HFF-Myc (cell line): ENCODE results near the gene CDK6.

ENCODE experiments used
- DNase-seq: peaks from one replicate; pipeline ENCODE4 v3.0.0-alpha.2; 2011; ENCODE audit warnings: low read depth; ENCODE audit errors: extremely low read depth
- H3K4me3 ChIP-seq: replicated peaks from 2 replicates; pipeline ENCODE4 v1.5.1; 2011; ENCODE audit warnings: low read depth, mild to moderate bottlenecking, control low read depth, low read length
- TF ChIP-seq, protein P1 (sequence below): IDR thresholded peaks from 2 replicates; pipeline ENCODE4 v1.5.1; 2012; ENCODE audit warnings: mild to moderate bottlenecking, low read depth, low read length, control low read depth; ENCODE audit errors: missing control alignments

Gene CDK6

DNA sequence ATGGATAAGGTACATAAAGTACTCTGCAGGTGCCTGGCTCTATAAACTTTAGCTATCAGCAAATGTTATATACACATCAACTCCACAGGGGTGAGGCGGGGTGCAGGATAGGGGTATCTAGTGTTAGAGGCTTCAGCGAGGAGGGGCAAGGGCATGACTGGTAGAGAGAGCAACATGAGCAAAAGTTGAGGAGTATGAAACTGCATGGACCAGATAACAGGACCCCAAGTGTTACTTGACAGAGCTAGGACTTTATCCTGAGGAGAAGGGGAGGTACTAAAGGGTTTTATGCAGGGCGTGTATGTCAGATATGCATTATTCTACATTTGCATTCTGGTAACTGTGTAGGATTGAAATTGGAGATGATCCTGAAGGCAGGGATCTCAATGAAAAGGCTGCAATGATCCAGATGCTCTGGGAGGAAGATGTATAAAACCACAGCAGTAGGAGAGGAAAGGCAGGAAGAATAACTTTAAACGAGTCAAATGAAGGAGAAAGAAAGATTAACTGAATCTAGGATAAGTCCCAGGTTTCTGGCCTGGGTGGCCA, 136.3 kb downstream of the CDK6 start:
- TF ChIP-seq, protein P1, sequence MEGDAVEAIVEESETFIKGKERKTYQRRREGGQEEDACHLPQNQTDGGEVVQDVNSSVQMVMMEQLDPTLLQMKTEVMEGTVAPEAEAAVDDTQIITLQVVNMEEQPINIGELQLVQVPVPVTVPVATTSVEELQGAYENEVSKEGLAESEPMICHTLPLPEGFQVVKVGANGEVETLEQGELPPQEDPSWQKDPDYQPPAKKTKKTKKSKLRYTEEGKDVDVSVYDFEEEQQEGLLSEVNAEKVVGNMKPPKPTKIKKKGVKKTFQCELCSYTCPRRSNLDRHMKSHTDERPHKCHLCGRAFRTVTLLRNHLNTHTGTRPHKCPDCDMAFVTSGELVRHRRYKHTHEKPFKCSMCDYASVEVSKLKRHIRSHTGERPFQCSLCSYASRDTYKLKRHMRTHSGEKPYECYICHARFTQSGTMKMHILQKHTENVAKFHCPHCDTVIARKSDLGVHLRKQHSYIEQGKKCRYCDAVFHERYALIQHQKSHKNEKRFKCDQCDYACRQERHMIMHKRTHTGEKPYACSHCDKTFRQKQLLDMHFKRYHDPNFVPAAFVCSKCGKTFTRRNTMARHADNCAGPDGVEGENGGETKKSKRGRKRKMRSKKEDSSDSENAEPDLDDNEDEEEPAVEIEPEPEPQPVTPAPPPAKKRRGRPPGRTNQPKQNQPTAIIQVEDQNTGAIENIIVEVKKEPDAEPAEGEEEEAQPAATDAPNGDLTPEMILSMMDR: no peak
- DNase-seq: no peak
- H3K4me3 ChIP-seq: no peak overlapping the region

DNA sequence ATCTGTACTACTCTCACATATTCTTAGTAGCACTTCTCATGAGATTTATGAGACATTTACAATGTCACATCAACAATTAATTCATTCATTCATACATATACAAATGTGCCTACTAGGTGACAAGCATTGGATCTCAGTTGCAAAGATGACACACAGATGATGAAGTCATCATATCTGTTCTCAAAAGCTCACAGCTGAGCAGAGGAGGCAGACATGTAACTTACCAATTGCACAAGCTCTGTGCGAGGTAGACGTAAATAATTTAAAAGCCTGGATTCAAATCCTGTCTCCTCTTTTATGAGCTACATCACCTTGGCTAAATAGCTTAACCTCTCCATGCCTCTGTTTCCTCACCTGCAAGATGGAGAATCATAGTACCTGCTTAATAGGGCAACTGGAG, 136.8 kb downstream of the CDK6 start:
- H3K4me3 ChIP-seq: no peak overlapping the region
- TF ChIP-seq, protein P1: no peak
- DNase-seq: no peak

DNA sequence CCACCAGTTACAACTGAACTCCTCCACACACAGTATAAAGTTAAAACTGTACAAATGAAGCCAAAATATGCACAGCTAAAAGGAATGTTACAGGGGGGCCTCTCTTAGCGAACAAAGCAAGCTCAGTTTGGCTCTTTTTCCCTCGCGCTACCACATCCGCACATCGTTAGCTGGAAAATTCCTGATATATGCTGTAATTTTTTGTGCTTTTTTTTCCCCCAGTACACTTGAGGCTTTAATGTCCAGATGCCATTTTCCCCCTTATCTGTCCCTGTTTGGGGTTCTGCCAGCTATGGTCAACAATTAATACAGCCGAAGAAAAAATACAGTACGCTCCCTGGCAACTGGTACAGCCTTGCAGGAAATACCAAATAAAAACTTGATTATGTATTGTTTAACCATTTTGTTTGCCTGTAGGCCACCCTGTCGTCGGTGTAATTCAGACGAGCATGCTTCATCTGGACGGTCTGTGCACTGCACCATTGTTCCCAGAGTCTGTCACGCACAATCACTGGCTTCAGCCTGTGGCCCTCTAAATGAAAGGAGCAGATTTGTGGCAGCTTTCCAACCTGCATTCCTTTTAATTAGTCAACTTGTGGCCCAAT, 138.0 kb downstream of the CDK6 start:
- TF ChIP-seq, protein P1: no peak
- peak overlapping the region; percentile 15; the same call in 1 of the 2 replicates for H3K4me3 ChIP-seq
- DNase-seq: peak; percentile 92

DNA sequence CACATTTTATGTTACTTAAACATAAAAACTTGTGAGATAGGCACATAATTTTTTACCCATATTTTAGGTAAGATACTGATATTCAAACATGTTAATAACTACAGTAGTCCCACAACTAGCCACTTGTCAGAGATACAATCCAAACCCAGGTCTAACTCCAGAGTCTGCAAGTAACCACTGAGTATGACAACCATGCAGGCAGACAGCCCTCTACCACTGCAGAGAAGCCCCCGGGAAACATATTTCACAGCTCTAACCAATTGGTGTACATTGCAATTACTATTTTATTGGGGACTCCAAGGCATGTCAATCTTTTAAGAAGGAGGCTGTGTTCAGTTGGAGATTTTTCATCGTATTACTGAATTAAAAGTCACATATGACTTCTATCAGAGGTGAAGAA, 139.0 kb downstream of the CDK6 start:
- no peak for DNase-seq
- TF ChIP-seq, protein P1: no peak
- 0 out of 2 replicates have a peak overlapping the region, but pooled peaks have one; percentile 3 for H3K4me3 ChIP-seq

DNA sequence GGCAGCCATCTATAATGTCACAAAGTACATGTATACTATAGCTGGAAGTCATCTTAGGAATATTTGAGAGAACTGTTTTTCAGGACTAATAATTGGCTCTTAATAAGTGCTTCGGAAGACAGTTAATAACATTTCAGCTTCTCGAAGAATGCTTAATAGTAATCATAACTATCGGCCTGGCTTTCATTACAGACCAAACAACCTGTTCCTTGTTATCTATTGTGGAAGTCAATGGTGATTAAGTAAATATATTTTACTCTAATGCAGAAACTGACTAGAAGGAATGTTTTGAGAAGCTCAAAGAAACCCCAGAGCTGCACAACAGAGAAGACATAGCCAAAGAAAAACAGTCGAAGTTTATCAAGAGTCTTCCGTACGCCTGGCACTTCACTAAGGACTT, 139.4 kb downstream of the CDK6 start:
- no peak overlapping the region for H3K4me3 ChIP-seq
- TF ChIP-seq, protein P1: no peak

DNA sequence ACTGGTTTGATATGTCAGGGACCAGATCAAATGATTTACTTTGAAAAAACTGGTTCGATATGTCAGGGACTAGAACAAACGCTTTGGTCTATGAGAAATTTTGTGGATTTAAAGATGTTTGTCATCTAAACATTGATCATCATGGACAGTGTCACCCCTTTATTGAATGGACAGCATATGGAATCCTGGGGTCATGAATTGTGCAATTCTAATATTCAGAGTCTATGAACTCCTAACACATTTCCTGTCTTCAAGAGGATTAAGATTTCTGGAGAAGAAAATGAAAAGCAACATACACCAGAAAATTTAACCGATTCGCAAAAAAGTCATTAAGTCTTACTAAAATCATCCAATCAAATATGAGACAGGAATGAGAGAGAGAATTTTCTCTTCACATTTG, 139.8 kb downstream of the CDK6 start:
- no peak for DNase-seq
- TF ChIP-seq, protein P1: no peak
- no peak overlapping the region for H3K4me3 ChIP-seq

More for the DNA sequence above, 139.4 kb downstream of the CDK6 start:
- no peak for DNase-seq
